ENCODE data around the gene TNFAIP3.

DNA sequence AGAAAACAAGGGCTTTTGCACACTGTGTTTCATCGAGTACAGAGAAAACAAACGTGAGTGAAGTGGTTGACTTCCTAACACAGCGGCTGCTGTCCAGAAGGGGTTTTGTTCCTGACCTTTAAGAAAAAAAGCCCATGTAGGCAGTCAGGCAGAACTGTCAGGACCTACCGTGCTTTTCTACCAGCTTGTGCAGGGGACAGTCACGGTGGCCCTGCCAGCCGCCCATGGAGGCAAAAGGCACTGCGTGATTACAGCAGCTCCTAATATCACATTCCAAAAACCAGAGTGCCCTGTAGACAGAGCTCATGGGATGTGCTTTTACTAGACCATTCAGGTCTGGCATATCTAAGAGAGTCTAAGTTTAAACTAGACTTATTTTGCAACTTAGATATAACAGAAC, 12.2 kb downstream of the TNFAIP3 start:
- TF ChIP-seq, protein P1, sequence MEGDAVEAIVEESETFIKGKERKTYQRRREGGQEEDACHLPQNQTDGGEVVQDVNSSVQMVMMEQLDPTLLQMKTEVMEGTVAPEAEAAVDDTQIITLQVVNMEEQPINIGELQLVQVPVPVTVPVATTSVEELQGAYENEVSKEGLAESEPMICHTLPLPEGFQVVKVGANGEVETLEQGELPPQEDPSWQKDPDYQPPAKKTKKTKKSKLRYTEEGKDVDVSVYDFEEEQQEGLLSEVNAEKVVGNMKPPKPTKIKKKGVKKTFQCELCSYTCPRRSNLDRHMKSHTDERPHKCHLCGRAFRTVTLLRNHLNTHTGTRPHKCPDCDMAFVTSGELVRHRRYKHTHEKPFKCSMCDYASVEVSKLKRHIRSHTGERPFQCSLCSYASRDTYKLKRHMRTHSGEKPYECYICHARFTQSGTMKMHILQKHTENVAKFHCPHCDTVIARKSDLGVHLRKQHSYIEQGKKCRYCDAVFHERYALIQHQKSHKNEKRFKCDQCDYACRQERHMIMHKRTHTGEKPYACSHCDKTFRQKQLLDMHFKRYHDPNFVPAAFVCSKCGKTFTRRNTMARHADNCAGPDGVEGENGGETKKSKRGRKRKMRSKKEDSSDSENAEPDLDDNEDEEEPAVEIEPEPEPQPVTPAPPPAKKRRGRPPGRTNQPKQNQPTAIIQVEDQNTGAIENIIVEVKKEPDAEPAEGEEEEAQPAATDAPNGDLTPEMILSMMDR (IDR thresholded peaks at IDR 0.05; ENCODE audit: insufficient read depth, low read depth, low read length), result no peak
- TF ChIP-seq EZH2 (IDR thresholded peaks at IDR 0.05; ENCODE audit: insufficient read depth, low read length), result no peak

Measured in astrocyte (in vitro differentiated cells and primary cell).